H9 (cell line): ENCODE measurements around the gene AMMECR1L. TPM values are rescaled to one million over a fixed set of nuclear protein-coding genes. Genes with fewer than 3 reads are reported as not detected.

Experiments used
- DNase-seq: peaks from one replicate; pipeline ENCODE4 v3.0.0-alpha.2; 2017
- H2AFZ ChIP-seq: one replicate; pipeline ENCODE4 v1.6.1; 2013; ENCODE audit warnings: mild to moderate bottlenecking, low read length, control low read depth, moderate library complexity
- H2AK5ac ChIP-seq: 2 replicates; pipeline ENCODE4 v1.6.1; 2013; ENCODE audit warnings: low read length, control low read depth, mixed read lengths; ENCODE audit not compliant: insufficient read length
- H2BK120ac ChIP-seq: one replicate; pipeline ENCODE4 v1.6.1; 2013; ENCODE audit warnings: low read depth, mild to moderate bottlenecking, low read length, control low read depth, inconsistent platforms; ENCODE audit not compliant: poor library complexity, severe bottlenecking
- H2BK12ac ChIP-seq: 2 replicates; pipeline ENCODE4 v1.6.1; 2013; ENCODE audit warnings: low read length, control low read depth, mixed read lengths, low read depth; ENCODE audit not compliant: insufficient read length
- H2BK15ac ChIP-seq: 2 replicates; pipeline ENCODE4 v1.6.1; 2013; ENCODE audit warnings: low read depth, low read length, control low read depth
- H2BK20ac ChIP-seq: one replicate; pipeline ENCODE4 v1.6.1; 2013; ENCODE audit warnings: low read depth, mild to moderate bottlenecking, low read length, control low read depth, inconsistent platforms; ENCODE audit not compliant: poor library complexity, severe bottlenecking
- H2BK5ac ChIP-seq: 2 replicates; pipeline ENCODE4 v1.6.1; 2013; ENCODE audit warnings: low read length, control low read depth, mixed read lengths; ENCODE audit not compliant: insufficient read length
- H3K14ac ChIP-seq: 2 replicates; pipeline ENCODE4 v1.6.1; 2013; ENCODE audit warnings: low read length, control low read depth; ENCODE audit not compliant: insufficient read depth
- H3K18ac ChIP-seq: 2 replicates; pipeline ENCODE4 v1.6.1; 2013; ENCODE audit warnings: low read depth, mild to moderate bottlenecking, mixed read lengths, low read length, control low read depth; ENCODE audit not compliant: insufficient read length
- H3K23ac ChIP-seq: 2 replicates; pipeline ENCODE4 v1.6.1; 2013; ENCODE audit warnings: low read length, control low read depth, mixed read lengths, low read depth; ENCODE audit not compliant: insufficient read length
- H3K23me2 ChIP-seq: 2 replicates; pipeline ENCODE4 v1.6.1; 2013; ENCODE audit warnings: low read depth, mild to moderate bottlenecking, mixed read lengths, low read length, control low read depth; ENCODE audit not compliant: insufficient read length, poor library complexity, severe bottlenecking
- H3K27ac ChIP-seq: 2 replicates; pipeline ENCODE4 v1.5.1; 2013; ENCODE audit warnings: low read length, control low read depth, mixed read lengths, low read depth; ENCODE audit not compliant: insufficient read length
- H3K27me3 ChIP-seq: 2 replicates; pipeline ENCODE4 v1.6.1; 2013; ENCODE audit warnings: low read length, control low read depth, inconsistent platforms; ENCODE audit not compliant: insufficient read depth
- H3K4ac ChIP-seq: 2 replicates; pipeline ENCODE4 v1.6.1; 2013; ENCODE audit warnings: low read depth, mild to moderate bottlenecking, control low read depth, inconsistent platforms, low read length, moderate library complexity
- H3K4me1 ChIP-seq: 2 replicates; pipeline ENCODE4 v1.6.1; 2013; ENCODE audit warnings: low read length, control low read depth, inconsistent platforms; ENCODE audit not compliant: insufficient read depth
- H3K4me2 ChIP-seq: 2 replicates; pipeline ENCODE4 v1.6.1; 2013; ENCODE audit warnings: low read length, control low read depth, mixed read lengths; ENCODE audit not compliant: insufficient read length, insufficient read depth
- H3K56ac ChIP-seq: 2 replicates; pipeline ENCODE4 v1.6.1; 2013; ENCODE audit warnings: low read depth, mild to moderate bottlenecking, mixed read lengths, low read length, control low read depth; ENCODE audit not compliant: insufficient read length
- H3K79me1 ChIP-seq: 2 replicates; pipeline ENCODE4 v1.6.1; 2013; ENCODE audit warnings: low read depth, mild to moderate bottlenecking, moderate library complexity, low read length, control low read depth, inconsistent platforms; ENCODE audit not compliant: insufficient read depth, poor library complexity, severe bottlenecking
- H3K79me2 ChIP-seq: 2 replicates; pipeline ENCODE4 v1.6.1; 2013; ENCODE audit warnings: low read length, control low read depth, inconsistent platforms; ENCODE audit not compliant: insufficient read depth
- H3K9ac ChIP-seq: 2 replicates; pipeline ENCODE4 v1.6.1; 2013; ENCODE audit warnings: low read length, control low read depth, mixed read lengths; ENCODE audit not compliant: insufficient read length; ENCODE audit errors: extremely low read depth
- H3K9me3 ChIP-seq: one replicate; pipeline ENCODE4 v1.6.1; 2013; ENCODE audit warnings: low read depth, low read length, inconsistent platforms; ENCODE audit not compliant: control insufficient read depth
- H3T11ph ChIP-seq: one replicate; pipeline ENCODE4 v1.6.1; 2013; ENCODE audit warnings: mild to moderate bottlenecking, low read length, control low read depth, inconsistent platforms
- H4K20me1 ChIP-seq: one replicate; pipeline ENCODE4 v1.6.1; 2013; ENCODE audit not compliant: control insufficient read depth, insufficient read length, insufficient read depth
- H4K5ac ChIP-seq: 2 replicates; pipeline ENCODE4 v1.6.1; 2013; ENCODE audit warnings: low read depth, mild to moderate bottlenecking, mixed read lengths, low read length, control low read depth; ENCODE audit not compliant: insufficient read length
- H4K8ac ChIP-seq: replicated peaks from 2 replicates; pipeline ENCODE4 v1.6.1; 2013; ENCODE audit warnings: low read length, control low read depth, mixed read lengths, low read depth; ENCODE audit not compliant: insufficient read length
- H4K91ac ChIP-seq: 2 replicates; pipeline ENCODE4 v1.6.1; 2013; ENCODE audit warnings: low read depth, mild to moderate bottlenecking, moderate library complexity, mixed read lengths, low read length, control low read depth; ENCODE audit not compliant: insufficient read length
- H3K27ac Mint-ChIP-seq, 3 experiments: 2 replicates in 2 of 3; 3 replicates in 1 of 3; pipeline ENCODE4 v1.8.0; 2020 to 2021; ENCODE audit warnings: mixed read lengths in 3 of 3, mild to moderate bottlenecking in 1 of 3, moderate library complexity in 1 of 3
- H3K27me3 Mint-ChIP-seq: 2 replicates; pipeline ENCODE4 v1.8.0; 2021; ENCODE audit warnings: low read depth, mild to moderate bottlenecking, moderate library complexity, mixed read lengths
- H3K36me3 Mint-ChIP-seq, 3 experiments: 2 replicates in 2 of 3; 3 replicates in 1 of 3; pipeline ENCODE4 v1.8.0; 2020 to 2021; ENCODE audit warnings: low read depth in 3 of 3, mixed read lengths in 3 of 3; ENCODE audit not compliant: insufficient read depth in 1 of 3
- H3K4me1 Mint-ChIP-seq, 2 experiments: 2 replicates each; pipeline ENCODE4 v1.8.0; 2020; ENCODE audit warnings: mixed read lengths in 2 of 2
- H3K4me3 Mint-ChIP-seq, 2 experiments: 2 replicates in 1 of 2; 3 replicates in 1 of 2; pipeline ENCODE4 v1.8.0; 2020 to 2021; ENCODE audit warnings: mild to moderate bottlenecking in 2 of 2, mixed read lengths in 2 of 2, moderate library complexity in 1 of 2
- H3K9me3 Mint-ChIP-seq, 2 experiments: 2 replicates in 1 of 2; 3 replicates in 1 of 2; pipeline ENCODE4 v1.8.0; 2020; ENCODE audit warnings: mild to moderate bottlenecking in 2 of 2, mixed read lengths in 2 of 2, moderate library complexity in 1 of 2
- CTCF ChIP-seq: fragments of 200-600 bp; sonication (generic); conservative IDR thresholded peaks from 3 replicates; pipeline ENCODE4 v1.8.0; 2021; ENCODE audit warnings: antibody characterized with exemption, mild to moderate bottlenecking
- WGBS: extraction: QIAGEN DNeasy Blood & Tissue Kit; methylation state at CpG from one replicate; pipeline ENCODE4 v1.1.7; 2013; ENCODE audit warnings: missing lambda C conversion rate, low lambda C conversion rate, mixed read lengths; ENCODE audit not compliant: insufficient read length; ENCODE audit errors: extremely low coverage; 5-methylcytosine and 5-hydroxymethylcytosine counted together
- total RNA-seq: library from RNA; stranded (reverse); gene quantifications from 2 replicates; pipeline ENCODE4 v1.2.1, GENCODE V29; 2021

Gene AMMECR1L
- total RNA-seq, 1 experiment from 2014 or later, result 20.0 TPM

- H2BK15ac ChIP-seq, result no peak overlapping the region
- H3K27ac ChIP-seq, result no peak overlapping the region
- Mint-ChIP-seq H3K27ac (no peak overlapping the region), H3K27me3 (no peaks in the 10 kb centered on the region), H3K4me3 (no peak overlapping the region), H3K9me3 (no peaks in the 10 kb centered on the region), H3K4me1 (peaks cover 14 to 20% of the 10 kb centered on the region in 2 experiments), H3K36me3 (peaks cover 16 to 45% (median 33%) of the 10 kb centered on the region in 3 experiments; a peak in 6 of 7 replicates)
- no peak overlapping the region for H4K5ac ChIP-seq
- DNase-seq, result no peak
- WGBS, result no CpG with 5 or more reads among the region's 2 CpGs
- H2AFZ ChIP-seq, result no peak overlapping the region
- no peak overlapping the region for H3K4ac ChIP-seq
- no peak overlapping the region for H3K4me2 ChIP-seq
- no peak overlapping the region for H3K14ac ChIP-seq
- no peak overlapping the region for H2BK20ac ChIP-seq
- H3K9me3 ChIP-seq, result no peaks in the 10 kb centered on the region
- TF ChIP-seq CTCF, result no peak
- no peaks in the 10 kb centered on the region for H3K23me2 ChIP-seq
- H3T11ph ChIP-seq, result no peak overlapping the region
- H4K91ac ChIP-seq, result no peak overlapping the region
- H2BK5ac ChIP-seq, result no peak overlapping the region
- no peaks in the 10 kb centered on the region for H4K20me1 ChIP-seq
- no peak overlapping the region for H2AK5ac ChIP-seq
- H3K56ac ChIP-seq, result no peak overlapping the region
- no peaks in the 10 kb centered on the region for H3K4me1 ChIP-seq
- H3K18ac ChIP-seq, result no peak overlapping the region
- H3K27me3 ChIP-seq, result no peaks in the 10 kb centered on the region
- peaks cover 14% of the 10 kb centered on the region for H3K79me1 ChIP-seq
- H2BK12ac ChIP-seq, result no peak overlapping the region
- H2BK120ac ChIP-seq, result no peak overlapping the region
- no peak overlapping the region for H3K9ac ChIP-seq
- no peak overlapping the region for H3K23ac ChIP-seq
- H3K79me2 ChIP-seq, result peaks cover 10% of the 10 kb centered on the region; the same call in 1 of the 2 replicates
- no peak overlapping the region for H4K8ac ChIP-seq
Measured at GRCh38 chr2:127877136-127877535, 8.6 kb downstream of the AMMECR1L start.
